ENCODE measurements around the gene ABCD3.

ABCD3 gene

GRCh38 chr1:94503153-94503552, 85.0 kb downstream of the ABCD3 start:
- no peak overlapping the region for H3K4me3 ChIP-seq (ENCODE audit: low read depth, low read length)
- no peak for DNase-seq (ENCODE audit: low read depth)
- TF ChIP-seq, protein P1, sequence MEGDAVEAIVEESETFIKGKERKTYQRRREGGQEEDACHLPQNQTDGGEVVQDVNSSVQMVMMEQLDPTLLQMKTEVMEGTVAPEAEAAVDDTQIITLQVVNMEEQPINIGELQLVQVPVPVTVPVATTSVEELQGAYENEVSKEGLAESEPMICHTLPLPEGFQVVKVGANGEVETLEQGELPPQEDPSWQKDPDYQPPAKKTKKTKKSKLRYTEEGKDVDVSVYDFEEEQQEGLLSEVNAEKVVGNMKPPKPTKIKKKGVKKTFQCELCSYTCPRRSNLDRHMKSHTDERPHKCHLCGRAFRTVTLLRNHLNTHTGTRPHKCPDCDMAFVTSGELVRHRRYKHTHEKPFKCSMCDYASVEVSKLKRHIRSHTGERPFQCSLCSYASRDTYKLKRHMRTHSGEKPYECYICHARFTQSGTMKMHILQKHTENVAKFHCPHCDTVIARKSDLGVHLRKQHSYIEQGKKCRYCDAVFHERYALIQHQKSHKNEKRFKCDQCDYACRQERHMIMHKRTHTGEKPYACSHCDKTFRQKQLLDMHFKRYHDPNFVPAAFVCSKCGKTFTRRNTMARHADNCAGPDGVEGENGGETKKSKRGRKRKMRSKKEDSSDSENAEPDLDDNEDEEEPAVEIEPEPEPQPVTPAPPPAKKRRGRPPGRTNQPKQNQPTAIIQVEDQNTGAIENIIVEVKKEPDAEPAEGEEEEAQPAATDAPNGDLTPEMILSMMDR (IDR thresholded peaks at IDR 0.05; ENCODE audit: insufficient read depth, low read depth, low read length, missing control alignments): no peak

DNA sequence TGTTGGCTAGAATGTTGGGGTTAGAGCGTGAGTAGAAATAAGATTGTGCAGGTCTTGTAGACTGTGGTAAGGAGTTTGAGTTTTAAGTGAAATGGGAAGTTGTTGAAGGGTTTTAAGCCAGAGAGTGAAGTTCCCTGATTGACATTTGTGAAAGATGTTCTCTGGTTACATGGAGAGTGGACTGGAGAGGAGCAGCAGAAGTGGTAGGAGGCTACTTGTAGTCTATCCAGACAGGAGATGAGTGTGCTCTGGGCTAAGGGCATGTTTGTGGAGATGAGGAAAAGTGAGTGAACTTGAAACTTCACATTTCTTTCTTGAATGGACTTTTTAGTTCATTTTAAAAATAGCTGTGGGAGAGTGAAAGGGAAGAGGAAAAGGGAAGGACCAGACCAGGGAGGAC, 86.4 kb downstream of the ABCD3 start:
- no peak for DNase-seq (ENCODE audit: low read depth)
- H3K4me3 ChIP-seq (ENCODE audit: low read depth, low read length): no peak overlapping the region
- TF ChIP-seq, protein P1 (IDR thresholded peaks at IDR 0.05; ENCODE audit: insufficient read depth, low read depth, low read length, missing control alignments): no peak

DNA sequence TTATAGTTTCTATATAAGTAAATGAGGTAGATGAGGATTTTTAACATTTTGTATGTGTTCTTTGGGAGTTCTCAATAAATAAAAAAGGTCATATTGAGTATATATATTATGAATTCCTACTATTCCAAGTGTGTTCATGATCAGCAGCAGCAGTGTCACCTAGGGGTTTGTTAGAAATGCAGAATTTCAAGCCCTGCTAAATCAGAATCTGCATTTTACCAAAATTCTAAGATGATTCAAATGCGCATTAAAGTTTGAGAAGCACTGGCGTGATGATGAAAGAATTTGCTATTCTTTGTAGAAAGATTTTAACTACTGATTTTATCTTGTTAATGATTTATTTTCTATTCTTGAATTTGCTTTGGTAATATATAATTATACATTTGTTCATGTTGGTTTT, 94.6 kb downstream of the ABCD3 start:
- no peak for DNase-seq (ENCODE audit: low read depth)
- no peak overlapping the region for H3K4me3 ChIP-seq (ENCODE audit: low read depth, low read length)
- TF ChIP-seq, protein P1 (IDR thresholded peaks at IDR 0.05; ENCODE audit: insufficient read depth, low read depth, low read length, missing control alignments): no peak

DNA sequence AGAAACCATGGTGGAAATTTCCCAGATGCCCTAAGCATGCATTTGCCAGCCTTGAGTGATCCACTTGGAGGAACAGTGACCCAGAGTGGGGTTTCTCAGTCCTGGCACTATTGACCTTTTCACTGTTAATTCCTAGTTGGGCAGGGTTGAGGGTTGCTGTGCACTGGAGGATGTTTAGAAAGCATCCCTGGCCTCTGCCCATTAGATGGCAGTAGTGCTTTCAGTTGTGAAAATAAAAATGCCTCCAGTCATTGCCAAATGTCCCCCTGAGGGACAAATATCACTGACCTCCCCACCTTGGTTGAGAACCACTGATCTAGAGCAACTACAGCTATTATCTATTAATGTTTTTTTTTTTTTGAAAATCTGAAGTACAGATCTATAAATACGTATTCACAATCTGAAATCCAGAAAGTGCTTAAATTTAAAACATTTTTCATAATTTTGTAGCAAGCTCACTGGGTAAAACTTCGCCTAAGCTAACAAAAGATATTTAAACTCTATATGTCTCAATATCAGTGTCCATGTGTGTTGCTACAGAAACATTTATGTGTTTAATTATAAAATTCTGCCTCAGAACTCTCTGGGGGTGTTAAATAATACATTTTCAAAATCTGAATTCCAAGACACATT, 96.0 kb downstream of the ABCD3 start:
- peak; percentile 28 for DNase-seq (ENCODE audit: low read depth)
- TF ChIP-seq, protein P1 (IDR thresholded peaks at IDR 0.05; ENCODE audit: insufficient read depth, low read depth, low read length, missing control alignments): peak; percentile 49
- no peak overlapping the region for H3K4me3 ChIP-seq (ENCODE audit: low read depth, low read length)

- TF ChIP-seq, protein P1 (IDR thresholded peaks at IDR 0.05; ENCODE audit: insufficient read depth, low read depth, low read length, missing control alignments): no peak
- no peak overlapping the region for H3K4me3 ChIP-seq (ENCODE audit: low read depth, low read length)
- no peak for DNase-seq (ENCODE audit: low read depth)
Observed at GRCh38 chr1:94515296-94515947, 97.2 kb downstream of the ABCD3 start.

DNA sequence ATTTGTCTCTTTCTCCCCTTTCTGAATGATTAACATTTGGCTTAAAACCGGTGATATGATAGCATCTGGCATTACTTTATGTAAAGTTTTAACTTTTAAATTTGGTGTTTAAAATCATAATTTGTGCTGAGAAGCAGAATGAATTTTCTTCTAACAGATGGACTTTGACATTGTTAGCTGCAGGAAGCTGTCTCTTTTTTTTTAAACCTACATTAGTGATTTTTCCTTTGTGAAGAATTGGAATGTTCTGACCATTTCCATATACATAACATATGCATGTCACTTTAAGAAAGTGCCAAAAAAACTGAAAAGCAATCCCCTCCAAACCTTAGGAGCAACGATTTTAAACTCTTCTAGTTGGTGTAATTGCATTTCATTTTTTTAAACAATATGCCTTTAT, 101.2 kb downstream of the ABCD3 start:
- no peak for DNase-seq (ENCODE audit: low read depth)
- no peak overlapping the region for H3K4me3 ChIP-seq (ENCODE audit: low read depth, low read length)
- TF ChIP-seq, protein P1 (IDR thresholded peaks at IDR 0.05; ENCODE audit: insufficient read depth, low read depth, low read length, missing control alignments): no peak

- DNase-seq (ENCODE audit: low read depth): peak; percentile 10
- no peak overlapping the region for H3K4me3 ChIP-seq (ENCODE audit: low read depth, low read length)
- TF ChIP-seq, protein P1 (IDR thresholded peaks at IDR 0.05; ENCODE audit: insufficient read depth, low read depth, low read length, missing control alignments): no peak
Observed at GRCh38 chr1:94522304-94522703, 104.1 kb downstream of the ABCD3 start.
